Activated B cell treated with CpG ODN at 0.5 μM for 24 hours (primary cell): ENCODE results near the gene GPR68. TPM values are rescaled to one million over a fixed set of nuclear protein-coding genes. Genes with fewer than 3 reads are reported as not detected.
"Not testable (repeated sequence)": the region's sequence is repeated elsewhere in the genome, so short reads cannot be mapped to it uniquely, and the experiment has no call there.

Experiments
- ATAC-seq: fragments of 200-7000 bp; cut with Tn5 transposase; one replicate; pipeline ENCODE4 v1.10.0; 2021; ENCODE audit warnings: low read depth, mild to moderate bottlenecking, moderate library complexity
- CTCF ChIA-PET: fragments of 350-600 bp; sonication (Branson Sonifier 250); formaldehyde crosslinking; loops from one replicate; lab custom pipeline; 2021; ENCODE audit warnings: antibody characterized with exemption; lab: Charles Lee
- POLR2A ChIA-PET: fragments of 350-600 bp; sonication (Branson Sonifier 250); formaldehyde crosslinking; loops from one replicate; lab custom pipeline; 2021; ENCODE audit warnings: antibody characterized with exemption; lab: Charles Lee
- DNase-seq: peaks from one replicate; pipeline ENCODE4 v3.0.0; 2022
- H3K27ac Mint-ChIP-seq: one replicate; pipeline ENCODE4 v1.8.0; 2020; ENCODE audit warnings: mixed read lengths
- H3K27me3 Mint-ChIP-seq: one replicate; pipeline ENCODE4 v1.8.0; 2021; ENCODE audit warnings: mixed read lengths
- H3K36me3 Mint-ChIP-seq: one replicate; pipeline ENCODE4 v1.8.0; 2021; ENCODE audit warnings: low read depth, mixed read lengths
- H3K4me1 Mint-ChIP-seq: one replicate; pipeline ENCODE4 v1.8.0; 2021; ENCODE audit warnings: mixed read lengths
- H3K4me3 Mint-ChIP-seq: one replicate; pipeline ENCODE4 v1.8.0; 2020; ENCODE audit warnings: mild to moderate bottlenecking, mixed read lengths
- H3K9me3 Mint-ChIP-seq: one replicate; pipeline ENCODE4 v1.8.0; 2020; ENCODE audit warnings: mixed read lengths
- CTCF ChIP-seq: fragments of 200-600 bp; IDR thresholded peaks from one replicate; pipeline ENCODE4 v1.8.0; 2022; ENCODE audit warnings: antibody characterized with exemption, mild to moderate bottlenecking
- intact Hi-C: fragments of 100-400 bp; cut with micrococcal nuclease; formaldehyde crosslinking; loops from one replicate; pipeline ENCODE4 v1.15.1; 2024
- total RNA-seq: library from RNA; stranded (reverse); gene quantifications from 2 replicates; pipeline ENCODE4 v1.2.3, GENCODE V29; 2022

GPR68 gene
- total RNA-seq, 1 donor from 2014 or later = 1.8 TPM

- Mint-ChIP-seq H3K4me1 (no peaks in the 10 kb centered on the region), H3K4me3 (no peak overlapping the region), H3K36me3 (peaks cover 66% of the 10 kb centered on the region), H3K27ac (no peak overlapping the region), H3K9me3 (no peaks in the 10 kb centered on the region), H3K27me3 (no peaks in the 10 kb centered on the region)
- POLR2A ChIA-PET = interaction anchor here (0.5 kb wide), 1 partner anchor 125 kb away, joined by 5 read pairs; no protein-coding TSS in a partner anchor
- TF ChIP-seq CTCF = no peak
- no peak for DNase-seq
- no peak for ATAC-seq
- intact Hi-C loops = no loop called here
- CTCF ChIA-PET = interaction anchor here (0.7 kb wide), 1 partner anchor 101 kb away, joined by 3 read pairs; no protein-coding TSS in a partner anchor
These were observed 59.9 kb downstream of the GPR68 start for GRCh38 chr14:91184559-91184958.

- POLR2A ChIA-PET, H3K27ac Mint-ChIP-seq, H3K9me3 Mint-ChIP-seq, DNase-seq, H3K27me3 Mint-ChIP-seq, H3K4me3 Mint-ChIP-seq, intact Hi-C loops, ATAC-seq, H3K4me1 Mint-ChIP-seq: not testable (repeated sequence)
- CTCF ChIA-PET = interaction anchor here (1.1 kb wide), 1 partner anchor 9 kb away, joined by 3 read pairs; no protein-coding TSS in a partner anchor
- H3K36me3 Mint-ChIP-seq = peaks cover 57% of the 10 kb centered on the region
These were observed 61.8 kb downstream of the GPR68 start for GRCh38 chr14:91182753-91183152.

Other genes starting within 250 kb of the GPR68 start
- gene RPS6KA5, start 184.1 kb downstream of the GPR68 start, total RNA-seq = 13.3 and 16.3 TPM in 2 replicates
- 76.7 and 92.7 TPM in 2 replicates for gene DGLUCY, start 130.6 kb downstream of the GPR68 start, total RNA-seq
- gene CCDC88C, start 173.1 kb upstream of the GPR68 start, total RNA-seq = 153 and 164 TPM in 2 replicates